Stomach (tissue), 9 donors: ENCODE measurements around the gene TIMM8B. TPM values are rescaled to one million over a fixed set of nuclear protein-coding genes. Genes with fewer than 3 reads are reported as not detected.

Experiments used
- DNase-seq, 2 donors: peaks; one replicate each; pipeline versions ENCODE4 v3.0.0 to v3.0.0-alpha.2; 2013 to 2019
- H3K27ac ChIP-seq, 5 donors: fragments of 200-600 bp in 4 of 5; sonication (generic) in 4 of 5; one replicate each; pipeline ENCODE4 v1.5.1; 2013 to 2019; ENCODE audit warnings: mild to moderate bottlenecking in 1 of 5, moderate library complexity in 1 of 5
- H3K27me3 ChIP-seq, 3 donors: fragments of 200-600 bp; sonication (generic); one replicate each; pipeline ENCODE4 v1.5.1; 2017 to 2019; ENCODE audit warnings: mixed run types in 1 of 3
- H3K36me3 ChIP-seq, 4 donors: fragments of 200-600 bp; sonication (generic); 1 replicate in 3 of 4; 2 replicates in 1 of 4; pipeline ENCODE4 v1.5.1; 2016 to 2019
- H3K4me1 ChIP-seq, 4 donors: fragments of 200-600 bp; sonication (generic); one replicate each; pipeline ENCODE4 v1.5.1; 2016 to 2019
- H3K4me3 ChIP-seq, 4 donors: fragments of 200-600 bp; sonication (generic) in 3 of 4; one replicate each; pipeline ENCODE4 v1.5.1; 2016 to 2019; ENCODE audit warnings: mild to moderate bottlenecking in 1 of 4
- H3K9me3 ChIP-seq, 4 donors: fragments of 200-600 bp; sonication (generic); one replicate each; pipeline ENCODE4 v1.5.1; 2016 to 2019
- EP300 ChIP-seq: sonication (generic); formaldehyde crosslinking; IDR thresholded peaks from one replicate; pipeline ENCODE4 v1.6.1; 2017; ENCODE audit warnings: antibody characterized with exemption
- POLR2A ChIP-seq, 4 donors: fragments of 450-650 bp; IDR thresholded peaks; one replicate each; pipeline ENCODE4 v1.6.1; 2016; ENCODE audit warnings: antibody characterized with exemption in 4 of 4, control low read depth in 2 of 4, mild to moderate bottlenecking in 1 of 4, moderate library complexity in 1 of 4
- POLR2AphosphoS5 ChIP-seq, 3 donors: sonication (generic); formaldehyde crosslinking; IDR thresholded peaks; one replicate each; pipeline ENCODE4 v1.6.1; 2016; ENCODE audit warnings: antibody characterized with exemption in 3 of 3
- WGBS, 5 donors: extraction: QIAGEN DNeasy Blood & Tissue Kit in 3 of 5; methylation state at CpG; one replicate each; pipeline versions ENCODE4 v1.1.5 to v1.1.7; 2013 to 2018; 5-methylcytosine and 5-hydroxymethylcytosine counted together
- intact Hi-C: fragments of 100-400 bp; cut with DNase I; formaldehyde crosslinking; loops from one replicate; pipeline ENCODE4 v1.15.1; 2023; ENCODE audit warnings: low total_unique reads
- polyA plus RNA-seq, 3 donors: library from polyadenylated mRNA; stranded (reverse); fragments of 200-250 nt; gene quantifications; one replicate each; pipeline ENCODE4 v1.2.3, GENCODE V29; 2013
- total RNA-seq, 5 donors: library from RNA; depleted of rRNA; stranded (reverse); fragments of >200 nt; gene quantifications; one replicate each; pipeline versions ENCODE4 v1.1.0 to v1.2.3, GENCODE V29; 2014 to 2016
- TF ChIP-seq, protein P1 (sequence below), 7 experiments: fragments of 450-650 bp in 4 of 7; fragments of 200-600 bp in 3 of 7; sonication (generic) in 3 of 7; IDR thresholded peaks; one replicate each; pipeline ENCODE4 v1.5.1; 2016 to 2019; ENCODE audit warnings: antibody characterized with exemption in 7 of 7, control low read depth in 2 of 7, mild to moderate bottlenecking in 1 of 7
- donor health status: healthy with polysubstance abuse.
- donor health status: Bipolar disorder and iron deficiency.
- donor health status: healthy.

Gene TIMM8B
- total and polyA plus RNA-seq, 8 donors = 13.9 to 126 (median 66.0) TPM

DNA sequence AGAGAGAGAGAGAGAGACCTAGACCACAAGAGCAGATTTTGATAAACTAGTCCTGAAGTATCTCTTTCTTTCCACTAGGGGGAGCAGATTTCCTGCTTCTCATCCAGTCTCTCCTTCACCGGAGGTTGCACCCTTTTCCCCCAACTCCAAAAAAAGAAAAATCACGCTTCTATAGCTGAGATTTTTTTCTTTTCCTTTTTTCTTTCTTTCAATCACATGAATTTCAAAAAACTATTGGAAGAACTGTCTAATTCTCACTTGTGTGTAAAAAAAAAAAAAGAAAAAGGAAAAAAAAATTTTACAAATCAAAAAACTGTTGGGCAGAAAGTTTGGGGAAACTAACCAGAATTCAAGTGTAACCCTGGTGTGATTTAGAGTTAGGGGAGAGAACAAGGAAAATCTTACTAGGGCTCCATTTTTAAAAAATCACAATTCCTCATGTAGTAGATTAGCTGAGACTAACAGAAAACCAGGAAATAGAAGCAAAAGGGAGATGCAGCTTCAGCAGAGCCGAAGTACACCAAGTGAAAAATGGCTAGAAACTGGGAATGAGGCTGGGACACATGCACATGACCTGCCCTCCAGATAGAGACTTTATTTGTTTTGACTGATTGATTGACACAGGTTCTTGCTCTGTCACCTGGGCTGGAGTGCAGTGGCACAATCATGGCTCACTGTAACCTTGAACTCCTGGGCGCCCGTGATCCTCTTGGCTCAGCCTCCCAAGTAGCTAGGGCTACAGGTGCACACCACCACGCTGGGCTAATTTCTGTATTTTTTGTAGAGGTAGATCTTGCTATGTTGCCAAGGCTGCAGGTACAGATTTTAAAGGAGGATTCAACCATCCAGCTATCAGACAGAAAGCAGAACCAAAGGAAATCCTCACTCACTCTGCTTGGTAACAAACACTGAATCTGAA is 27.2 kb upstream of the TIMM8B start:
- DNase-seq = peak in 1 of 2 donors; percentile 73
- intact Hi-C loops = no loop called here
- 53 to 63% (median 57%) methylated on average over 6 of the region's 6 CpGs for WGBS, 5 donors
- peaks cover 0 to 6% (median 0%) of the 10 kb centered on the region in 4 donors for H3K36me3 ChIP-seq
- H3K9me3 ChIP-seq = no peaks in the 10 kb centered on the region
- H3K27ac ChIP-seq = no peak overlapping the region
- TF ChIP-seq, protein P1, sequence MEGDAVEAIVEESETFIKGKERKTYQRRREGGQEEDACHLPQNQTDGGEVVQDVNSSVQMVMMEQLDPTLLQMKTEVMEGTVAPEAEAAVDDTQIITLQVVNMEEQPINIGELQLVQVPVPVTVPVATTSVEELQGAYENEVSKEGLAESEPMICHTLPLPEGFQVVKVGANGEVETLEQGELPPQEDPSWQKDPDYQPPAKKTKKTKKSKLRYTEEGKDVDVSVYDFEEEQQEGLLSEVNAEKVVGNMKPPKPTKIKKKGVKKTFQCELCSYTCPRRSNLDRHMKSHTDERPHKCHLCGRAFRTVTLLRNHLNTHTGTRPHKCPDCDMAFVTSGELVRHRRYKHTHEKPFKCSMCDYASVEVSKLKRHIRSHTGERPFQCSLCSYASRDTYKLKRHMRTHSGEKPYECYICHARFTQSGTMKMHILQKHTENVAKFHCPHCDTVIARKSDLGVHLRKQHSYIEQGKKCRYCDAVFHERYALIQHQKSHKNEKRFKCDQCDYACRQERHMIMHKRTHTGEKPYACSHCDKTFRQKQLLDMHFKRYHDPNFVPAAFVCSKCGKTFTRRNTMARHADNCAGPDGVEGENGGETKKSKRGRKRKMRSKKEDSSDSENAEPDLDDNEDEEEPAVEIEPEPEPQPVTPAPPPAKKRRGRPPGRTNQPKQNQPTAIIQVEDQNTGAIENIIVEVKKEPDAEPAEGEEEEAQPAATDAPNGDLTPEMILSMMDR (IDR thresholded peaks at IDR 0.05) = peak in 4 of 7 experiments; percentile 59 to 70 (median 62)
- no peak for TF ChIP-seq POLR2AphosphoS5 (IDR thresholded peaks at IDR 0.05)
- no peaks in the 10 kb centered on the region for H3K27me3 ChIP-seq
- peaks cover 0 to 9% (median 3%) of the 10 kb centered on the region in 4 donors for H3K4me1 ChIP-seq
- no peak overlapping the region for H3K4me3 ChIP-seq

DNA sequence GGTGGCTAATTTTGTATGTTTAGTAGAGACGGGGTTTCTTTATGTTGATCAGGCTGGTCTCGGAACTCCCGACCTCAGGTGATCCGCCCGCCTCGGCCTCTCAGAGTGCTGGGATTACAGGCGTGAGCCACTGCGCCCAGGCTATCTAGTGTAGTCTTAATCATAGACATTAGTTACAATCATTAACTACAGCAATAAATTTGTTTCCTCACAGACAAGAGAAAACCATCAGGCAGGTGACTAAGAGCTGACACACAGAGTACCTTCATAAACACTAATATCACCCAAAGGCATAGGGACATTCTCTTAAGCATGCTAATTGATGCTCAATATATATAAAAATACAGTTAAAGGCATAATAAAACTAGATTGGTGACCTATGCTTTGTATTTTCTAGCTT is 19.5 kb upstream of the TIMM8B start:
- peaks cover 0 to under 1% (median 0%) of the 10 kb centered on the region in 4 donors for H3K4me1 ChIP-seq
- H3K27ac ChIP-seq = no peak overlapping the region
- TF ChIP-seq, protein P1 (IDR thresholded peaks at IDR 0.05) = no peak
- TF ChIP-seq EP300 (no peak), POLR2AphosphoS5 (IDR thresholded peaks at IDR 0.05) (no peak), POLR2A (IDR thresholded peaks at IDR 0.05) (no peak)
- no peak for DNase-seq
- no peak overlapping the region for H3K4me3 ChIP-seq
- H3K27me3 ChIP-seq = no peaks in the 10 kb centered on the region
- peaks cover 6 to 20% (median 8%) of the 10 kb centered on the region in 4 donors for H3K36me3 ChIP-seq
- WGBS, 5 donors = 88 to 98% (median 92%) methylated on average over 8 of the region's 8 CpGs
- intact Hi-C loops = no loop called here
- H3K9me3 ChIP-seq = no peaks in the 10 kb centered on the region

DNA sequence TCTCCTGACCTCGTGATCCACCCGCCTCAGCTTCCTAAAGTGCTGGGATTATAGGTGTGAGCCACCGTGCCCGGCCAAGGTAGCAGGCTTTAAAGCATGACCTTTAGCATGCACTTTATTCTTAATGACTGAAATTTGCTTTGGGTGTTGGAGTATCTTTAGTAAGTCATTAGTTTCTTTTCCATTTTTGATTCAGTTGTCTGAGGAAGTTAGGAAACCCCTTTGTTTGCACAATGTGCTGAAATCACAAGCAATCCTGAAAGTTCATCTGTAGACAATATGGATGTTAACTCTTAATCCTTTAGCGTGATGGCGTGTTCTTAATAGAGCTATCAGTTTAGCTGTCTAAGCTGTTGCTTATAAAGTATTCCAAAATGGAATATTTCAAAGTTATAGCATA is 16.9 kb upstream of the TIMM8B start:
- H3K4me3 ChIP-seq = no peak overlapping the region
- H3K27me3 ChIP-seq = no peaks in the 10 kb centered on the region
- H3K36me3 ChIP-seq = peaks cover 7 to 19% (median 14%) of the 10 kb centered on the region in 4 donors
- intact Hi-C loops = no loop called here
- no peak overlapping the region for H3K27ac ChIP-seq
- WGBS, 5 donors = 81 to 86% (median 83%) methylated on average over 6 of the region's 6 CpGs
- no peak for DNase-seq
- TF ChIP-seq, protein P1 (IDR thresholded peaks at IDR 0.05) = no peak
- no peak for TF ChIP-seq POLR2AphosphoS5 (IDR thresholded peaks at IDR 0.05)
- TF ChIP-seq POLR2A (IDR thresholded peaks at IDR 0.05) = no peak
- TF ChIP-seq EP300 = no peak
- peaks cover 0 to 9% (median 0%) of the 10 kb centered on the region in 4 donors for H3K4me1 ChIP-seq
- H3K9me3 ChIP-seq = no peaks in the 10 kb centered on the region

DNA sequence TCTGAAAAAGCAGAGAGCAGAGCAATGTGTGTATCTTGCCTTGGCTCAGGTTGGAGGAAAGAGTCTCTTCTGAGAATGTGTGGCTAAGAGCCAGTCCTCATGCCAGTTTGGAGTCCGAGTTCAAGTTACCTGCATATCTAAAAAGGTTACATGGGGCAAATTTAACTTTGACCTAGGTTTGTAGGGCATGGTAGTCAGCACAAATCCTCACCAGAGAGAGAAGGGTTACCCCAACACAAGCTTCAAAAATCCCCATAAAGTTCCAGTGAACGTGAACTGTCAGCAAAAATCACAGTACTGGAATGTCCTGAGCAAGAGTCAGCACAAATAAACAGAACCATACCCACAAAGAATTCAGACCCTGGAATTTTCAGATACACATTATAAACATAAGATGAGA is 13.9 kb upstream of the TIMM8B start:
- no peak for TF ChIP-seq POLR2A (IDR thresholded peaks at IDR 0.05)
- TF ChIP-seq EP300 = no peak
- TF ChIP-seq, protein P1 (IDR thresholded peaks at IDR 0.05) = no peak
- no peak for TF ChIP-seq POLR2AphosphoS5 (IDR thresholded peaks at IDR 0.05)
- intact Hi-C loops = no loop called here
- Histone ChIP-seq H3K9me3 (no peaks in the 10 kb centered on the region), H3K27me3 (no peaks in the 10 kb centered on the region), H3K36me3 (peaks cover 0 to 37% (median 33%) of the 10 kb centered on the region in 4 donors), H3K4me1 (peaks cover 0 to 9% (median 0%) of the 10 kb centered on the region in 4 donors), H3K4me3 (no peak overlapping the region), H3K27ac (no peak overlapping the region)
- no peak for DNase-seq
- WGBS, 5 donors = 18 to 48% (median 27%) methylated on average over 2 of the region's 2 CpGs
